ENCODE data around the gene COL25A1.
"Not testable (repeated sequence)": the region's sequence is repeated elsewhere in the genome, so short reads cannot be mapped to it uniquely, and the experiment has no call there.

Gene COL25A1

DNA sequence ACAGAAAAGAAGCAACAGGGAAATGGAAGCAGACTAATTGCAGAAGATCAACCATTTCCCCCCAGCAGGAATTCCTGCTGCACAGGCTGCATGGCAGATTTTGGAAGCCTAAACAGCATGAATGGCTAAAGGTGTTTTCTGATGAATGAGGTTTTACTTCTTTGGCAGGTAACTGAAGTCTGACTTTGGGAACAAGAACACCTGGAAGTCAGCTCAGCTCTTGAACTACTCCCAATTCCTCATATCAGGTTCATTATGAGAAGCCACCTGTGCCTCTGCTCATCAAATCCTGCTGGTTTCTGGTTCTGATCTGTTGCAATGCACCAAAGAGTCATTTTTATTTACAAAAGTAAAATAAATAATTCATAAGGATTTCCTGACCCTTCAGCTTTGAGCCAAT lies 139.0 kb downstream of the COL25A1 start:
- DNase-seq, result no peak

DNA sequence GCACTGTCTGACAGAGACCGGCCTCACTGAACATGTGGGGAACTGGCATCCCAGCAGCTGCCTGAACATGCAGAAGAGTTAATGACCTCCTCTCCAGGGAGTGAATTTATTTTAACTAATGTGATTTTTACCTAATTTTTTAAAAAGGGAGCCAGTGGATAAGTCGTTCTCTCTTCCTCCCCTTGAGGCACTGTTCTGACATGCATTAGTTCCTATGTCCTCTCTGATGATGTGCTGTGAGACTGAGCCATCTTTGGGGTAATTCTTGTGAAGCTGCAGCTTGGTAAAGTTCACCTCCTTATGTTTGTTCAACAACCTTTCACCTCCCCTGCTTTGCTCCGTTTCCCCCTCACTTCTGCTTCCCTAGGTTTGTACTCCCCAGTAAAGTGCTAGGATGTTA lies 139.7 kb downstream of the COL25A1 start:
- DNase-seq, result no peak

DNA sequence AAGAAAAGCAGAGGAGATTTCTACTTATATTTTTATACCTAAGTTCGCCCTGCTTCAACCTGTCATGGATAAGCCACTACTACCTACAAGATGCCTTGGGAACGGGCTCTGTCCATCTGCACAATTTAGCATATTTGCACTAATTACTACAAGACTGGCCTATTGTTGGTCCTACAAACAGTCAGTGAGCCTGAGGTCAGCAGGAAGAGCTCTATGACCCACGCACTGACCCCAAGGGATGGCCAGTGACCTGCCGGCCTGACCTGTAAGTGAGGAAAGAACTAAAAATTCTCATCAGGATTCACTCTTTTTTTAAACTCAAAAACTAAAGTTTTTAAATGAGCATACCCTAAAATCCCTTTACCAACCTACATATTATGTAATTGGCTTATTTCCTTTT lies 142.0 kb downstream of the COL25A1 start:
- no peak for DNase-seq

DNA sequence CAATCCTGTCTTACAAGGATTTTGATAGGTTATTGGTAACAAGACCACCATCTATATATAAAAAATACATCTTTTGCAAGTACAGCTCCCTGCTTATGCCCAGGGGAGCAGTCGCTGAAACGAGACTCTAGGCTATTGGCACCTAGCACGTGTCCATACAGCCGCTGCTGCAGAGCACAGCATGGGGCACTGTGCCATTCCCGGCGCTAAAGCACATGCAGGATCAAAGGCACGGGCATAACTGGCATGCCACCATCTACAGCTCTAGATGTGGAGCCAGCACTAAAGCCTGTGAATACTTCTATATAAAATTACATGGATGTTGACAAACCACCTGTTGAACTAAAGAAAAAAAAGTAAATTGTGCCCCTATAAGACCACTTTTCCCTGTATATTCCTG lies 144.8 kb downstream of the COL25A1 start:
- DNase-seq, result no peak

DNA sequence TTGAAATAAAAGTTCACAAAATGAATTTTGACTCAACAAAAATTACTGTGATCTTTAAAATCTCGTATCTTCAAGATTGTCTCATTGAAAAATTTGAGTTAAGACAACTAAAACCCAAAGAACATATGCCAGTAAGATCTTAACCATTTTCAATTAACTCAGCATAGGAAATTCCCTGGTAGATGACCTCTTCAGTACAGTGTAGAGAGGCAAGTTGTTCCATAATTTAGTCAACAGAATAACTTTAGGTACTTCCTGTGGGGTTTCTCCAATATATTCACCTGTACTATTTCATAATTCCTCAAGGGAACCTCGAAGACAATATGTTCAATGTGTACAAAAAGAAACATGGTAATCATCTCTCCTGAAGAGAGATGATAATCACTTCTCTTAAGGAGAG lies 145.3 kb downstream of the COL25A1 start:
- DNase-seq, result no peak

DNA sequence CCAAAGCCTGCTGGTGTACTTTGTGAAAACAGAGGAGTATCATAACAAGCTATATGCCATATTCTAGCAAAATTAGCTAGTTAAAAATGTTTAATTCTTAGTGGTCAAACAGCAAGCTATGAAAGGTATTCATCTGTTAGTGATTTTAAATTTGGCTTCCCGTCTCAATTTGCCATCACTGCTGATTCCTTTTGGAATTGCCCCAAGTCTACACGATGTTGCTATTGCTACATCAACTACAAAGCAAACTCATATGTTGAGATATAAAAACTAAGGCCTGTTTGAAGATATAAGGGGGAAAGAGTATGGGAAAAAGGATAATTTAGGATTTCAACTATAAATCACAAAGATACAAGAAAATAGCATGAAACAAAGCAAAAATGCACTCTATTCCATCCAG lies 146.1 kb downstream of the COL25A1 start:
- no peak for DNase-seq

DNA sequence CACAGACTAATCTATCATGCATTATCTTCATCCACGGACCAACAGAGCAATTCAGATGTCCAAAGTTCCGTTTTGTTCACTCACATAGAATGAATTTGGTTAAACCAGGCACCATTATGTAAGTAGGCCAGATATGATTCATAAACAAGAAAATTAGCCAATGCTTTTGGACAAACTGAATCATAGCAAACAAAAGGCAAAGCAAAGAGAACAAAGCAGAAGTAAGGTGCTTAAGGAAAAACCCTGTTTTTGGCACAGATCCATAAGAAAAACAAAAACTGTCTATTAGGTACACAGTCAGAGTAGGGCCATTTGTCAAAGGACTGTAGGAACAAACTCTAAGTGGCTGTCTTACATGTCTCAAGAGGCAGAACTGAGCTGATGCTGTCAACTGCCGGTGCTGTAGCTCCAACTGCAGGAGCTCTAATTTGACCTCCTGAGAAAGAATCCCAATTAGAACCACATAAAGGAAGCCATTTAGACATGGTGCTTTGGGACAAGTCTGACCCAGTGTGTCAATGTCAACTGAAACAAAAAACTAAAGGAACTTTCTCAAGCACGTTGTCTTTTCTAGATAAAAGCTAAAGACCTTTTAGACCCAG lies 146.7 kb downstream of the COL25A1 start:
- DNase-seq, result no peak

DNA sequence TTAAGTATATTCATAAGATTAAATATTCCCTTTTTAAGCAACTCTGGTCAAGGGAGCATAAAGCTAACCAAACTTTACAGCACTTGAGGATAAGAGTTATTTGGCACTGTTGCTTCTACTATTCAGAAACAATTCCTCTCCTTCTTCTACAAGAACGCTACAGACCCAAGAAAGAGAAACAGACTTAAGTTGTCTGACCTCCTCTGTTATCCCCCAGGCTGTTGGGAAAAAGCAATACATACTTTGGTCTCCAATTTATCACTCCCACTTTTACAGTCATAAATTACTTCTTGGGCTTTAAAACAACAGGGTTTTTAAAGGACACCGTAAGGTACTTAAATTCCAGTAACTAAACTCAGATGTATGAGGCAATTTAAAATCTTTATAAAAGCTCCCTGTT lies 147.4 kb downstream of the COL25A1 start:
- no peak for DNase-seq

DNA sequence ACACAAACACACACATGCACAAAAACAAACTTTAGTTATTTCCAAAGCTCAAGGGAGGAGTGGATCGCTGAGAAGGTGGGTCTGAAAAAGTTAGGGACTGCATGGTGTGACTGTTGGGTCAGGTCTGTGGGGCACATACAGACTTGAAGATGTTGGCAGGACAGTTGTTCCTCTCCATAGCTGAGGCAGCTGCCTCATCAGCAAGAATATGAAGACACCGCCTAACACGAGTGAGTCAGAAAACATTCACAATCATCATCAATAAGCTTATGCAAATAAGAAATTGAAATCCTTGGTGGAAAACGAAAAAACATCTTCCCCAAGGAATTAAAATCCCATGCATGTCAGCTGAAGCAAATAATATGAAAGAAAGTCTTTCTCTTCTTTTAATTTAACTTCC lies 148.0 kb downstream of the COL25A1 start:
- no peak for DNase-seq

DNA sequence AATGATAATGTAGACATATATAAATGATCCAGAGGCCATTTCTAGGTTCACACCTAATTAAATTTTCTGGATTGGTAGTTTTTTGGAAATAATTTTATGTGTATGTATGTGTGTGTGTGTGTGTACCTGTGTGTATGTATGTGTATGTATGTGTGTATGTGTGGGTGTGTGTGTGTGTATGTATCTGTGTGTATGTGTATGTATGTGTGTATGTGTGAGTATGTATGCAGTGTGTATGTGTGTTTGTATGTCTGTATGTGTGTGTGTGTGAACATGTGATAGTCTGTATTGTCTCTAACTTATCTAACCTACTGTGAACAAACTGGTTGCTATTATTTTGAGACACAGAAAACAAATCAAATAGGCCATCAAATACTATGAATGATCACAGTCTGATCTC lies 152.6 kb downstream of the COL25A1 start:
- no peak for DNase-seq

DNA sequence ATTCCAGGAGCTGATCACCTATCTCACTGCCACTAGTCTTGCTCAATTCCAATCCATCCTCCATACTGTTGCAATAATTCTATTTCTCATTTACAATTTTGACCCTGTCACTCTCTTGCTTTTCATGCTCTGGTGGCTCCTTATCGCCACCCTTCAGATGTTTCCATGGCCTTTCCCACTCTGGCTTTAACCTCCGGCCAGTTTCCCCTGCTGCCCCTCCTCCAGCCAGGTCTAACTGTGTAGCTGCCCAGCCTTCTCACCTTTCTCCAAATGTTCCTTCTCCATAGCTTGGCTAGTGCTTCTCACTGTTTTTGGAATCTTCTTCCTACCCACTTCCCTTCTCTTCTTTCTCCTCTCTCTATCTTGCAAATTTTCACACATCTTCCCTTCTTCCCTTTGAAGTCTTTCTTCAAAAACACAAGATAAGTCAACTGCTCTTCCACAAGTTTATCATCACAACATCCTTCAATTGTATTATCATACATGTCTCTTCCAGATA lies 153.8 kb downstream of the COL25A1 start:
- no peak for DNase-seq

DNA sequence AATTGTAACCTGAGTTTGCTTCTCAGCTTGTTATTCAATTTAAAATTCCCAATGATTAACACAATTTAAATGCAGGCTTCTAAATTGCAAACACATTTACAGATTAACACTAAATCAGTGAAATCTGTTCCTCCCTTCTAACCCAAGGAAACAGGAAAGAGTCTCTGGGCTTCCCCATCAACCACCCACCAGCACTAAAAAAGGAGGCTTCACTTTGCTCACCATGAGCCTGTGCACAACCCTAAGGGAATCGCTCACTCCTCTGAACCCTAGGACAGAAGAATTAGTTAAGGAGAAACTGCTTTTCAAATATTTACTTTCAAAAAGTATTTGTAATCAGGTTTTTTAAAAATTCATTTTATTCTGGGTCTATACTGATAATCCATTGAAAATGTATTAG lies 155.3 kb downstream of the COL25A1 start:
- DNase-seq, result no peak

DNA sequence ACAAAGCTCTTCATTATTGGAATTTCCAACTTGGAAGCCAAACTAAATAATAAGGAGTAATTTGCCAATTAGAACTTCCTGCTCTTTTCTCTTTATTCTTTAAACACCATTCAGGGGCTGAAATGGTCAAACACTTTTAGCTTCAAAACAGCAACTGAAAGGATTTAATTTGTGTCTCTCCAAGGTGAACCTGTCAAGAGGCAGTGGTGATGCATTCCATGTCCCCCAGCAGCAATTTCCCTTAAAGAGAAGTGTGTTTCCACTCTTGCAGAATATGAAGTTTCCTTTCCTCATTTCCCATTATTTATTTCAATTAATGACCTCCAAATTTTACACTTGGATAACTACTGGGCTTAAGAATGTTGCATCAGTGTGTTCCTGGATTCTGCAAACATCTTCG lies 156.0 kb downstream of the COL25A1 start:
- DNase-seq, result no peak

DNA sequence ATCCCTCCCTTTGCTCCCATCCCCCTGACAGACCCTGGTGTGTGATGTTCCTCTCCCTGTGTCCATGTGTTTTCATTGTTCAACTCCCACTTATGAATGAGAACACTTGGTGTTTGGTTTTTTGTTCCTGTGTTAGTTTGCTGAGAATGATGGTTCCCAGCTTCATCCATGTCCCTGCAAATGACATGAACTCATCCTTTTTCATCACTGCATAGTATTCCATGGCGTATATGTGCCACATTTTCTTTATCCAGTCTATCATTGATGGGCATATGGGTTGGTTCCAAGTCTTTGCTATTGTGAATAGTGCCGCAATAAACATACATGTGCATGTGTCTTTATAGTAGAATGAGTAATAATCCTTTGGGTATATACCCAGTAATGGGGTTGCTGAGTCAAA lies 164.3 kb downstream of the COL25A1 start:
- not testable (repeated sequence) for DNase-seq

DNA sequence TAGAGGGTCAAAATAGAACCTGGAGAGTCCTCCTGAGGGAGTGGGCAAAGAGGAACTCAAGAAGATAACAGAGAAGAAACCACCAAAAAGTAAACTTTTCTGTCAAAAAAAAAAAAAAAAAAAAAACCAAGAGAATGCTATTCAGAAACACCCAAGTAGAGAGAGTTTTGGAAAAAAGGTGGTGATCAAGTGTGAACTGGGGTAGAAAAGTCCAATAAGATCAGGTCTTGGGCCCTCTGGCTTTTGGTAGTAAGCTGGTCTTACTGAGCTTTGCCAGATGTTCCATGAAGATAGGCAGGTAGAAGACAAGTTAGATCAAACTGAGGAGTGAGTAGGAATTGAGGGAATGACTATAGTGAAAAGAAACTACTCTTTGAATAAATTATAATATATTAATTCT lies 167.5 kb downstream of the COL25A1 start:
- DNase-seq, result no peak

DNA sequence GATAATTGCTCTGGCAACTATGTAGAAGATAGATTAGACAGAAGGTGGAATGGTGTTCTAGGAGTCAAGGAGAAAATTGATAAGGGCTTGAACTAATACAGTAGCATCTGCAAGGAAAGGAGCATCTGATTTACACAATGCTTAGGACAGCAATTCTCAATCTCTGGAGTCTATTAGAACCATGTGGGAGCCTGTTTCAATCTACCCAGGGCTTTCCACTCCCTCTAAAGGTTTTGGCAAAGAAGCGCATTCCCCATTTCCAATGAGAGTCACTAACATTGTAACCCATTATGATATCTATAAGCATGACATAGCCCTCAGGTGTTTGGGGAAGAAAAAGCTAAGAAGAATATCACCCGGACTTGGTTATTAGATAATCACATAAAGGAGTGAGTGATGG lies 168.2 kb downstream of the COL25A1 start:
- DNase-seq, result no peak

DNA sequence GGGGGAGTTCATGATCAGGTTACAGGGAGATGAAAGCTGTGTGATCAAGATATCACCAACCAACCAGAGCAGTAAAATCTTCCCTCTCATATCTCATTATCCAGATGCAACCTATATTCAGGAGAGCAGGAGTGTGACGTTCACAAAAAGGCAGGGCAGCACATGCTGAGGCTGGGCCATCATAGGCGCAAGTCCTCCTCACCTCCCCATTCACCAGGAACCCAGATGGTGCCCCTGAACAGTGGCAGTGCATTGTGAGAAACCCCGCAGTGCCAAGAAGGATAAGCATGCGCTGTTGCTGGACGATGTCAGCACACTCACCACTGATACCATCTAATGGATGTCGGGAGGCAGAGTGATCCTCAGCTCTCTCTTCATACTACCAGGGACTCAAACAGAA lies 170.9 kb downstream of the COL25A1 start:
- DNase-seq, result no peak

DNA sequence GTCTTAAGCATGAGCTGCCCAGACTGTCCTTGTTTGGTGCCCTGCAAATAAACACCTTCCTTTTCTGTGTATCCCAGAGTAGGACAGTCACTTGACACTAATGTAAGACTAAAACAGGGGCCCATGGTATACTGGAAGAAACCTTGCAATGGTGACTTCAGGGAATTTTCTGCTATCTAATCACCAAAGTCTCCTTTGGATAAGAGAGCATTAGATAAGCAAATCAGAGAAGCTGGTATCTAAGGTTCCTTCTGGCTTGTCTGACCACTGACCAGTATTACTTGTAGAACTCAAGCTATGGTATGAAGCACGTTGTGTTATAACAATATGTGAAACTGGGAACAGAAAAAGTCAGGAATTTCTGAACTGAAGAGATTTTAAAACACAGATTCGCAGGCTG lies 173.9 kb downstream of the COL25A1 start:
- DNase-seq, result no peak

DNA sequence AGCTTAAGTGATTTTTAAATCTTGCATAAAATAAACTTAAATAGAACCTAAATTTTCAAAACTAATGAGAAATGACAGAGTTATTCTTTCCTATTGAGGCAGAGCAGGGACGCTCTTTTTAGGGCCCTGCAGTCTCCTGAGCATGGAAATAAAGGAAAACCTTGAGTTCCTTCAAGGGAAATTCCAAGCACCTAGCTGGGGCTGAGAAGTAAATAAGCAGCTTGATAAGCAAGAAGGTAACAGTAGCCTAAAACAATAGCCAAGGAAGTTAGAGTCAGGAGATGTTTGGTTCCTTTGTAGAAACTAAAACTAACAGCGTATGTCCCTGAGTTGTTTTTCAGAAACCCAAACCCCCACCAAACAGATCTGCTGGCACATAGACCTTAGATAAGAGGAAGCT lies 174.6 kb downstream of the COL25A1 start:
- DNase-seq, result no peak

DNA sequence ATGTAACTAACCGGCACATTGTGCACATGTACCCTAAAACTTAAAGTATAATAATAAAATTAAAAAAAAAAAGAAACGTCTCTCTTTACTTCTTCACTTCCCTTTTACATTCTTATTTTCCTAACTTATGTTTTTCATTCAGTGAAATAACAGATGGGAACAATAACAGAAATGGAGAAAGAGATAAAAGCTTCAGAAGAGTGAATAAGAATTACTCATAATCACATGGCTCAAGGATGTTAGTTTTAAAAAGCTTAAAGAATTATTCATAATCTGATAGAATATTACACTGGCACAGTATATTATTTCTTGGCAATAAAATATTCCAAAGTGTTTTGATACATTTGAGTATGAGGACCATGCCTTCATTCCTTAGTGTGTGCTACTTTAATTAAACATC lies 175.6 kb downstream of the COL25A1 start:
- DNase-seq, result no peak

DNA sequence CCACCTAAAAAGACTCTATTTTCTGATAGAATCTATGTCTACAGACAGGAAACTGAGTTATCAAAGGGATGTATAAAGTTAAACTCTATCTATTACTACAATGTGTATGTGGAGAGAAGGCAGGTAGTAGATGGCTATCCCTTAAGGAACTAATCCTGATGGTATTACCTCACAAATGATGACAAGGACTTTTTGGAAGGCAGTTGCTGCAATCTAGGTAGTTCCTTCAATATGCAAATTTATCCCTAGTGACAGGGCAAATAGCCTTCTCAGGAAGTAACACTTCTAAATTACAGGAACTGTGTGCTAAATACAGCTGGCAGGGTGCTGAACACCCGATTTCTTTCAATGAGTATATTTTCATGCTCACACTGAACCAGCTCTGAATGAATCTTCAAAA lies 177.4 kb downstream of the COL25A1 start:
- no peak for DNase-seq

DNA sequence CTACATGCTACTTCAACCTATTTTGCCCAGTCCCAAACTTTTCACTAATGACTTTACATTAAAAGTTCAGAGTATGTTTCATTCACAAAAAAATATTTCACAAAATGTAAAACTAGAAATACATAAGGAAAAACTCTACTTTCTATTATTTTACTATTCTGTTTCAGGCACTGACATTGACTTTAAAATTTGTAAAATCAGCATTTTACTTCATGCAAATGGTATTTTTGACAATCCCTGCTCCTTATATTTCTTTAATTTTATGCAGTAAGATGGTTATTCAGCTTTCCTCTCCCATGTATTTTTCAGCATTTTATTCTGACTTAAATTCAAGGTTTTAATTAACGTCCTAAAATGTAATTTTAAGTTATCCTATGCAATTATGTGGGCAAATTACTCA lies 178.5 kb downstream of the COL25A1 start:
- DNase-seq, result no peak

DNA sequence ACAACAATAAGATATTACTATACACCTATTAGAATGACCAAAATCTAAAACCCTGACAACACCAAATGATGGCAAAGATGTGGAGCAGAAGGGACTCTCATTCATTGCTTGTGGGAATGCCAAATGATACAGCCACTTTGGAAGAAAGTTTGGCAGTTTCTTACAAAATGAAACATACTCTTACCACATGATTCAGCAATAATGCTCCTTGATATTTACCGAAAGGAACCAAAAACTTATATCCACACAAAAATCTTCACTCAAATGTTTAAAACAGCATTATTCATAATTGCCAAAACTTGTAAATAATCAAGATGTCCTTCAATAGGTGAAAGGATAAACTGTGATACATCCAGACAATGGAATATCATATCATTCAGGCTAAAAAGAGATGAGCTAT lies 180.9 kb downstream of the COL25A1 start:
- no peak for DNase-seq

DNA sequence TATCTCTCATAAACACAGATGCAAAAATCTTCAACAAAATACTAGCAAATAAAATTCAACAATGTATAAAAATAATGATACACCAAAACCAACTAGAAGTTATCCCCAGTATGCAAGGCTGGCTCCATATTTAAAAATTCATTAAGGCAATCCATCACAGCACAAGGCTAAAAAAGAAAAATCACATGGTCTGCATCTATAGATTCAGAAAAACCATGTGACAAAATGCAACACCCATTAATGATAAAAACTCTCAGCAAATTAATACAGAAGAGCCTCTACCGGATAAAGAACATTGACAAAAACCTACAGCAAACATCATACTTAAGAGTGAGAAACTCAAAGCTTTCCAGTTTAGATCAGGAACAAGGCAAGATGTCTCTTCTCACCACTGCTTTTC lies 182.6 kb downstream of the COL25A1 start:
- DNase-seq, result no peak

DNA sequence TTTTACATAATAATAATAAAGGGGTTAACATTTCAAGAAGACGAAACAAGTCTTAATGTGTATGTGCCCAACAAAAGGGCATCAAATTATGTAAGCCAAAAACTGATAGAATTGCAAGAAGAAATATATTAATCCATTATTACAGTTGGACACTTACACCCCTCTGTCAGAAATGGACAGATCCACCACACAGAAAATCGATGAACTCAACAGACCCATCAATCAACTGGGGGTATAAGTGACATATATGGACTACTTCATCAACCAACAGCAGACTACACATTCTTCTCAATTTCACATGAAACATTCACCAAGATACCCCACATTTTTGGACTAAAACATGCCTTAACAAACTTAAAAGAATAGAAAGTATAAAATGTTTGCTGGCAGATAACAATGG lies 183.8 kb downstream of the COL25A1 start:
- DNase-seq, result no peak

DNA sequence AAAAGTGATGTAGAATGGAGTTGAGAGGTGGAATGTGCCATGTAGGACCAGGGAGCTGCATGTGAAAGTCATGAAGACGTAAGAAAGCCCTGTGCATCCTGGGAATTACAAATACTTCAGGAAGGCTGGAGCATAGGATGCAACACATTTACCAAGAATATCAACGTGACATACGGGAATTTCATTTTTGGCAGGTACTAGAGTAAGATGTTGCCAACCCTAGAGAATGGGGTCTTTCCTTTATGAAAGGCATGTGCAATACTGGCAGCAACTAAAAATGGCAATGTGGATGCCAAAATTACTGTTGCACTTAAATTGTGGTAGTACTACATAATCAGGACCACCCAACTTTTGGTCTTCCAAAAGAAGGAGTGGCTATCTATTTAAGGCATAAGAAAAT lies 188.0 kb downstream of the COL25A1 start:
- DNase-seq, result no peak
